GM23248 (cell line): ENCODE results near the gene ZNRF1.

Experiments used
- EZH2 ChIP-seq: fragments of 200-600 bp; sonication (generic); IDR thresholded peaks from 2 replicates; pipeline ENCODE4 v1.6.1; 2018; ENCODE audit warnings: antibody characterized with exemption, mild to moderate bottlenecking; ENCODE audit not compliant: insufficient read depth, poor library complexity, severe bottlenecking
- EZH2phosphoT487 ChIP-seq: fragments of 200-600 bp; sonication (generic); IDR thresholded peaks from 2 replicates; pipeline ENCODE4 v1.6.1; 2018; ENCODE audit warnings: antibody characterized with exemption, moderate library complexity, mild to moderate bottlenecking, low read depth; ENCODE audit not compliant: insufficient read depth

DNA sequence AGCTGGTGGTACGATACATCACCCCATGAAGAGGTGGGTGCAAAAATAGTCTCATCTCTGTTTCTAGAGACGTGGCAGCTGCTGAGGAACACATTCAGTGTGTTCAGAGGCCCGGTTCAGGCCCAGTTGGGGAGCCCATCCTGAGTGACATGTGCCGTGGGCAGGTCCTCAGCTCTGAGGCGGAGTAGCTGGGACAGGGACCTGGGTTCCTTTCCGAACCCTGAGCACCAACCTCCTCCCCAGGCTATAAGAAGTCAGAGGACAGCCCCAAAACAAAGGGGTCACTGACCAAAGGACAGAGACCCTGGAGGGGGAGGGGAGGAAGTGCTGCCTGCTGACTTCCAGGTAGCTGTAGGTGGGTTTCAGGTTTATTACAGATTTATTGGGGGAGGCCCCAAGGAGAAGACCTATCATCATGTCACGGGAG is 112.7 kb downstream of the ZNRF1 start:
- no peak for TF ChIP-seq EZH2
- no peak for TF ChIP-seq EZH2phosphoT487
